Mesenchymal stem cell (in vitro differentiated cells and primary cell): ENCODE measurements around the gene PTPRD.

Experiments used
- DNase-seq: peaks from one replicate; pipeline ENCODE4 v3.0.0-alpha.2; 2013
- H2AFZ ChIP-seq: one replicate; pipeline ENCODE4 v1.6.1; 2013; ENCODE audit warnings: low read depth, mild to moderate bottlenecking, control low read depth, inconsistent platforms, low read length, moderate library complexity
- H2AK5ac ChIP-seq: 2 replicates; pipeline ENCODE4 v1.6.1; 2013; ENCODE audit warnings: low read length, moderate library complexity, mild to moderate bottlenecking, inconsistent platforms; ENCODE audit not compliant: severe bottlenecking
- H2BK120ac ChIP-seq: one replicate; pipeline ENCODE4 v1.6.1; 2013; ENCODE audit warnings: low read depth, mild to moderate bottlenecking, inconsistent platforms, low read length, moderate library complexity
- H2BK12ac ChIP-seq, 2 experiments: one replicate each; pipeline ENCODE4 v1.6.1; 2013; ENCODE audit warnings: inconsistent platforms in 2 of 2, low read length in 2 of 2, mild to moderate bottlenecking in 2 of 2, moderate library complexity in 2 of 2, control low read depth in 1 of 2
- H2BK15ac ChIP-seq: one replicate; pipeline ENCODE4 v1.6.1; 2013; ENCODE audit warnings: mild to moderate bottlenecking, low read depth, inconsistent platforms; ENCODE audit not compliant: poor library complexity, severe bottlenecking
- H2BK5ac ChIP-seq: 2 replicates; pipeline ENCODE4 v1.6.1; 2013; ENCODE audit warnings: low read depth, mild to moderate bottlenecking, low read length, control low read depth, inconsistent platforms; ENCODE audit not compliant: poor library complexity, severe bottlenecking
- H3K14ac ChIP-seq, 2 experiments: one replicate each; pipeline ENCODE4 v1.6.1; 2013; ENCODE audit warnings: inconsistent platforms in 2 of 2, low read length in 2 of 2, control low read depth in 1 of 2, mild to moderate bottlenecking in 1 of 2, moderate library complexity in 1 of 2
- H3K18ac ChIP-seq, 2 experiments: one replicate each; pipeline ENCODE4 v1.6.1; 2013; ENCODE audit warnings: inconsistent platforms in 2 of 2, low read length in 2 of 2, control low read depth in 1 of 2, low read depth in 1 of 2, mild to moderate bottlenecking in 1 of 2
- H3K23ac ChIP-seq, 2 experiments: one replicate each; pipeline ENCODE4 v1.6.1; 2013; ENCODE audit warnings: inconsistent platforms in 2 of 2, low read length in 2 of 2, mild to moderate bottlenecking in 2 of 2, moderate library complexity in 2 of 2, control low read depth in 1 of 2
- H3K27ac ChIP-seq: 2 replicates; pipeline ENCODE4 v1.5.1; 2013; ENCODE audit warnings: mild to moderate bottlenecking, moderate library complexity, low read length, control low read depth, inconsistent platforms; ENCODE audit not compliant: poor library complexity, severe bottlenecking
- H3K27me3 ChIP-seq, 2 experiments: 2 replicates each; pipeline versions ENCODE4 v1.6.1 to v1.7.0; 2013; ENCODE audit warnings: low read length in 2 of 2, mild to moderate bottlenecking in 2 of 2, moderate library complexity in 2 of 2, control low read depth in 1 of 2, inconsistent platforms in 1 of 2; ENCODE audit not compliant: control insufficient read depth in 1 of 2, insufficient read depth in 1 of 2
- H3K36me3 ChIP-seq, 2 experiments: 2 replicates each; pipeline versions ENCODE4 v1.6.1 to v1.7.0; 2013; ENCODE audit warnings: low read length in 2 of 2, control low read depth in 1 of 2, inconsistent platforms in 1 of 2, low read depth in 1 of 2, mild to moderate bottlenecking in 1 of 2; ENCODE audit not compliant: insufficient read depth in 2 of 2, control insufficient read depth in 1 of 2
- H3K4ac ChIP-seq, 2 experiments: one replicate each; pipeline ENCODE4 v1.6.1; 2013; ENCODE audit warnings: inconsistent platforms in 2 of 2, low read length in 2 of 2, mild to moderate bottlenecking in 2 of 2, moderate library complexity in 2 of 2, control low read depth in 1 of 2, low read depth in 1 of 2
- H3K4me1 ChIP-seq: 2 replicates; pipeline ENCODE4 v1.6.1; 2013; ENCODE audit warnings: low read depth, low read length, control low read depth; ENCODE audit not compliant: control insufficient read depth, insufficient read depth
- H3K4me2 ChIP-seq: 2 replicates; pipeline ENCODE4 v1.6.1; 2013; ENCODE audit warnings: low read length, mild to moderate bottlenecking, inconsistent platforms; ENCODE audit not compliant: poor library complexity, severe bottlenecking
- H3K4me3 ChIP-seq, 2 experiments: 2 replicates each; pipeline versions ENCODE4 v1.5.1 to v1.7.0; 2013; ENCODE audit warnings: low read length in 2 of 2, mild to moderate bottlenecking in 2 of 2, control low read depth in 1 of 2, low read depth in 1 of 2; ENCODE audit not compliant: insufficient read depth in 1 of 2
- H3K79me1 ChIP-seq: replicated peaks from 2 replicates; pipeline ENCODE4 v1.6.1; 2013; ENCODE audit warnings: mild to moderate bottlenecking, control low read depth, low read length, inconsistent platforms; ENCODE audit not compliant: poor library complexity, severe bottlenecking
- H3K9ac ChIP-seq: 2 replicates; pipeline ENCODE4 v1.7.0; 2013; ENCODE audit warnings: mild to moderate bottlenecking, low read length, moderate library complexity
- H3K9me3 ChIP-seq: 2 replicates; pipeline ENCODE4 v1.7.0; 2013; ENCODE audit warnings: mild to moderate bottlenecking, low read length; ENCODE audit not compliant: control insufficient read depth
- H4K8ac ChIP-seq: one replicate; pipeline ENCODE4 v1.6.1; 2013; ENCODE audit warnings: inconsistent platforms, mild to moderate bottlenecking, low read length, moderate library complexity
- H4K91ac ChIP-seq: one replicate; pipeline ENCODE4 v1.6.1; 2013; ENCODE audit warnings: mild to moderate bottlenecking, low read length, inconsistent platforms
- WGBS: methylation state at CpG from one replicate; pipeline ENCODE4 v1.1.7; 2013; ENCODE audit warnings: mixed read lengths; 5-methylcytosine and 5-hydroxymethylcytosine counted together

Gene PTPRD

GRCh38 chr9:8644571-8644970 lies 1968.2 kb downstream of the PTPRD start:
- Histone ChIP-seq H3K36me3 (no peaks in the 10 kb centered on the region), H3K27me3 (no peaks in the 10 kb centered on the region), H2AK5ac (no peak overlapping the region), H2AFZ (no peak overlapping the region), H3K23ac (no peak overlapping the region), H3K79me1 (peaks cover 14% of the 10 kb centered on the region), H3K4me1 (peaks cover 5% of the 10 kb centered on the region), H3K4me2 (no peak overlapping the region), H4K8ac (peak overlapping the region; percentile 56), H2BK5ac (no peak overlapping the region), H3K14ac (no peak overlapping the region), H2BK120ac (no peak overlapping the region), H3K18ac (no peak overlapping the region), H3K4me3 (no peak overlapping the region), H2BK15ac (no peak overlapping the region), H2BK12ac (no peak overlapping the region), H4K91ac (no peak overlapping the region), H3K9me3 (no peaks in the 10 kb centered on the region), H3K4ac (no peak overlapping the region), H3K27ac (no peak overlapping the region), H3K9ac (no peak overlapping the region)
- DNase-seq: no peak
- WGBS: 97% methylated on average over 10 of the region's 10 CpGs

GRCh38 chr9:8643896-8644295 lies 1968.9 kb downstream of the PTPRD start:
- no peak overlapping the region for H2AK5ac ChIP-seq

GRCh38 chr9:8643464-8643863 lies 1969.3 kb downstream of the PTPRD start:
- Histone ChIP-seq H2BK15ac (no peak overlapping the region), H3K9ac (no peak overlapping the region), H3K9me3 (no peaks in the 10 kb centered on the region), H3K27me3 (no peaks in the 10 kb centered on the region), H2BK120ac (no peak overlapping the region), H3K36me3 (no peaks in the 10 kb centered on the region), H4K8ac (no peak overlapping the region), H3K79me1 (peaks cover 14% of the 10 kb centered on the region), H3K14ac (peak overlapping the region in 1 of 2 experiments; percentile 0), H2BK12ac (no peak overlapping the region), H3K4me1 (peaks cover 5% of the 10 kb centered on the region), H3K27ac (no peak overlapping the region), H4K91ac (peak overlapping the region; percentile 30), H3K4ac (no peak overlapping the region), H2BK5ac (no peak overlapping the region), H2AFZ (no peak overlapping the region), H3K23ac (no peak overlapping the region), H2AK5ac (no peak overlapping the region), H3K4me3 (no peak overlapping the region), H3K4me2 (no peak overlapping the region), H3K18ac (no peak overlapping the region)
- WGBS: 96% methylated on average over 6 of the region's 6 CpGs
- no peak for DNase-seq

More at GRCh38 chr9:8643896-8644295, 1968.9 kb downstream of the PTPRD start:
- H3K9me3 ChIP-seq: no peaks in the 10 kb centered on the region
- H3K18ac ChIP-seq: no peak overlapping the region
- H3K36me3 ChIP-seq: no peaks in the 10 kb centered on the region
- no peak overlapping the region for H3K4ac ChIP-seq
- peaks cover 14% of the 10 kb centered on the region for H3K79me1 ChIP-seq
- H4K91ac ChIP-seq: no peak overlapping the region
- H2BK120ac ChIP-seq: no peak overlapping the region
- H3K23ac ChIP-seq: no peak overlapping the region
- H2AFZ ChIP-seq: no peak overlapping the region
- H3K4me3 ChIP-seq: no peak overlapping the region
- 88% methylated on average over 5 of the region's 5 CpGs for WGBS
- H3K4me1 ChIP-seq: peaks cover 5% of the 10 kb centered on the region
- no peak overlapping the region for H3K14ac ChIP-seq
- no peak overlapping the region for H2BK12ac ChIP-seq
- H3K27ac ChIP-seq: no peak overlapping the region
- no peak overlapping the region for H3K4me2 ChIP-seq
- H3K27me3 ChIP-seq: no peaks in the 10 kb centered on the region
- no peak overlapping the region for H4K8ac ChIP-seq
- no peak overlapping the region for H3K9ac ChIP-seq
- no peak for DNase-seq
- no peak overlapping the region for H2BK5ac ChIP-seq
- no peak overlapping the region for H2BK15ac ChIP-seq

GRCh38 chr9:8640761-8641160 lies 1972.0 kb downstream of the PTPRD start:
- peaks cover 12% of the 10 kb centered on the region for H3K79me1 ChIP-seq
- no peak overlapping the region for H2BK5ac ChIP-seq
- no peak overlapping the region for H2AFZ ChIP-seq
- no peak overlapping the region for H4K8ac ChIP-seq
- H3K4me3 ChIP-seq: no peak overlapping the region
- no peak overlapping the region for H2BK15ac ChIP-seq
- peaks cover 3% of the 10 kb centered on the region for H3K4me1 ChIP-seq
- no peak overlapping the region for H3K9ac ChIP-seq
- no peak overlapping the region for H4K91ac ChIP-seq
- no peak overlapping the region for H2BK12ac ChIP-seq
- no peak overlapping the region for H3K27ac ChIP-seq
- H3K36me3 ChIP-seq: no peaks in the 10 kb centered on the region
- WGBS: no CpG with 5 or more reads among the region's 3 CpGs
- H3K18ac ChIP-seq: no peak overlapping the region
- H3K4ac ChIP-seq: no peak overlapping the region
- H3K4me2 ChIP-seq: no peak overlapping the region
- no peak overlapping the region for H3K23ac ChIP-seq
- no peaks in the 10 kb centered on the region for H3K9me3 ChIP-seq
- H3K14ac ChIP-seq: no peak overlapping the region
- no peak overlapping the region for H2AK5ac ChIP-seq
- H2BK120ac ChIP-seq: no peak overlapping the region
- no peaks in the 10 kb centered on the region for H3K27me3 ChIP-seq
- DNase-seq: no peak
